ENCODE measurements around the gene BRINP3.

BRINP3 gene

GRCh38 chr1:190101756-190102155 lies 375.9 kb downstream of the BRINP3 start:
- Histone ChIP-seq H3K4me3 (ENCODE audit: low read depth, low read length) (no peak overlapping the region), H3K9me3 (ENCODE audit: control insufficient read depth, insufficient read depth, low read length) (no peaks in the 10 kb centered on the region), H3K9ac (ENCODE audit: low read depth, low read length) (no peak overlapping the region), H3K36me3 (ENCODE audit: control insufficient read depth, insufficient read depth, low read length) (no peaks in the 10 kb centered on the region), H3K27me3 (ENCODE audit: control insufficient read depth, insufficient read depth, low read length) (no peaks in the 10 kb centered on the region), H3K4me1 (ENCODE audit: control insufficient read depth, insufficient read depth, low read length) (no peaks in the 10 kb centered on the region)

DNA sequence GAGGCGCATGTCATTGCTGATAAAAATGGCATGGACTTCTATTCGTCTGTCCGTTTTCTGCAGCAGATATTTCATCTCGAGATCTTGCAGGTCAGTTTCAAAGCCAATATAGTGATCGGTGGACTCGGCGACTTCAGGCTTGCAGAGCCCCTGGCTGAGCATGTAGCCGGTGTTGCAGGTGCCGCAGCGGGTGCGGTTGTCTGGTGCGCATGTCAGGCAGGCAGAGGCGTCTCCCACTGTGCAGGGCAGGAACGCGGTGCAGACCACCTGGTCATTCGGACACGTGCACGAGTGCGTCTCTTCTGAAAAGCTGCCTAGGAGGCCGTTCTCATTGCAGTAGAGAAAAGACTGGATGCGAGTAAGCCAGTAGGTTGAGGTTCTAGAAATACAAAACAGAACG lies 378.9 kb downstream of the BRINP3 start:
- no peaks in the 10 kb centered on the region for H3K36me3 ChIP-seq (ENCODE audit: control insufficient read depth, insufficient read depth, low read length)

DNA sequence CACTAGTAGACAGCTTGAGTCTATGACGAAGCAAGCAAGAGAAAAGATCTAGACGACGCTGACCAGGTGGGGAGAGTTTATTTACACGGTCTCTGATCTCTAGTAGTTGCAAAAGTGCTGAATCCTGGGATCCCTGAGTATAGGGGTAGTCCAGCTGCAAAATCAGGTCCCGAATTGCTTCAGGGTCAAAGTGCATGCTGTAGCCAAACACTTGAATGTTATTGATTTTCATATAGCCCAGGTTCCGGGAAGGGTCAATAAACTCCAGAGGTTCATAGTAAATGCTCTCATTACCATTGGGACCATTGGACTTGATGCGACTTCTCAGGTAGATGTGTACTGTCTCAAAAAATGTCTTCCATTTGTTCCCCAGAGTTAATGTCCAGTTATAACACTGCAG lies 379.6 kb downstream of the BRINP3 start:
- Histone ChIP-seq H3K9me3 (ENCODE audit: control insufficient read depth, insufficient read depth, low read length) (no peaks in the 10 kb centered on the region), H3K4me1 (ENCODE audit: control insufficient read depth, insufficient read depth, low read length) (no peaks in the 10 kb centered on the region), H3K4me3 (ENCODE audit: low read depth, low read length) (no peak overlapping the region), H3K9ac (ENCODE audit: low read depth, low read length) (no peak overlapping the region), H3K27me3 (ENCODE audit: control insufficient read depth, insufficient read depth, low read length) (no peaks in the 10 kb centered on the region), H3K36me3 (ENCODE audit: control insufficient read depth, insufficient read depth, low read length) (no peaks in the 10 kb centered on the region)

More for the DNA sequence above, 378.9 kb downstream of the BRINP3 start:
- Histone ChIP-seq H3K4me1 (ENCODE audit: control insufficient read depth, insufficient read depth, low read length) (no peaks in the 10 kb centered on the region), H3K9me3 (ENCODE audit: control insufficient read depth, insufficient read depth, low read length) (no peaks in the 10 kb centered on the region), H3K27me3 (ENCODE audit: control insufficient read depth, insufficient read depth, low read length) (no peaks in the 10 kb centered on the region), H3K9ac (ENCODE audit: low read depth, low read length) (no peak overlapping the region), H3K4me3 (ENCODE audit: low read depth, low read length) (no peak overlapping the region)

- no peaks in the 10 kb centered on the region for H3K9me3 ChIP-seq (ENCODE audit: control insufficient read depth, insufficient read depth, low read length)
- no peaks in the 10 kb centered on the region for H3K36me3 ChIP-seq (ENCODE audit: control insufficient read depth, insufficient read depth, low read length)
- H3K9ac ChIP-seq (ENCODE audit: low read depth, low read length), result no peak overlapping the region
- H3K4me3 ChIP-seq (ENCODE audit: low read depth, low read length), result no peak overlapping the region
- H3K27me3 ChIP-seq (ENCODE audit: control insufficient read depth, insufficient read depth, low read length), result no peaks in the 10 kb centered on the region
- H3K4me1 ChIP-seq (ENCODE audit: control insufficient read depth, insufficient read depth, low read length), result no peaks in the 10 kb centered on the region
Measured at GRCh38 chr1:190095596-190095995, 382.1 kb downstream of the BRINP3 start.

- no peaks in the 10 kb centered on the region for H3K27me3 ChIP-seq (ENCODE audit: control insufficient read depth, insufficient read depth, low read length)
- no peak overlapping the region for H3K4me3 ChIP-seq (ENCODE audit: low read depth, low read length)
- H3K9ac ChIP-seq (ENCODE audit: low read depth, low read length), result no peak overlapping the region
- H3K9me3 ChIP-seq (ENCODE audit: control insufficient read depth, insufficient read depth, low read length), result no peaks in the 10 kb centered on the region
- H3K36me3 ChIP-seq (ENCODE audit: control insufficient read depth, insufficient read depth, low read length), result no peaks in the 10 kb centered on the region
- no peaks in the 10 kb centered on the region for H3K4me1 ChIP-seq (ENCODE audit: control insufficient read depth, insufficient read depth, low read length)
Measured at GRCh38 chr1:190084552-190084951, 393.1 kb downstream of the BRINP3 start.

DNA sequence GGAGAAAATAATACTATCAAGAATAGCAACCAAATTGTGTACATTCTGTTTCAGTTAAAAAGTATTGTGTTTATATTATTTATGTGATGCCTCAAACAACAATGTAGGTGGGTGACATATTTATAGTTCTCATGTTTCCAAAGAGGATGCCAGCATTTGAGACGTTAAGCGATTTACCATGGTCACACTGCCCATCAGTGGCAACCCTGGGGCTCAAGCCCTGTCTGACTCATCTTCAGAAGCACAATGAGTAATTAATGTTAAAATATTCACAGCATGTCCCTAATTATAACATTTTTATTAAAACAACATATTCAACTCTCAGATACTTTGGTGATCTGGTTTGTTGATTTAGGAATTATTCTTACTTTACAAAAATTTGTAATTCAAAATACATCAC lies 409.4 kb downstream of the BRINP3 start:
- Histone ChIP-seq H3K27me3 (ENCODE audit: control insufficient read depth, insufficient read depth, low read length) (no peaks in the 10 kb centered on the region), H3K36me3 (ENCODE audit: control insufficient read depth, insufficient read depth, low read length) (no peaks in the 10 kb centered on the region), H3K9me3 (ENCODE audit: control insufficient read depth, insufficient read depth, low read length) (no peaks in the 10 kb centered on the region), H3K9ac (ENCODE audit: low read depth, low read length) (no peak overlapping the region), H3K4me3 (ENCODE audit: low read depth, low read length) (no peak overlapping the region), H3K4me1 (ENCODE audit: control insufficient read depth, insufficient read depth, low read length) (no peaks in the 10 kb centered on the region)

DNA sequence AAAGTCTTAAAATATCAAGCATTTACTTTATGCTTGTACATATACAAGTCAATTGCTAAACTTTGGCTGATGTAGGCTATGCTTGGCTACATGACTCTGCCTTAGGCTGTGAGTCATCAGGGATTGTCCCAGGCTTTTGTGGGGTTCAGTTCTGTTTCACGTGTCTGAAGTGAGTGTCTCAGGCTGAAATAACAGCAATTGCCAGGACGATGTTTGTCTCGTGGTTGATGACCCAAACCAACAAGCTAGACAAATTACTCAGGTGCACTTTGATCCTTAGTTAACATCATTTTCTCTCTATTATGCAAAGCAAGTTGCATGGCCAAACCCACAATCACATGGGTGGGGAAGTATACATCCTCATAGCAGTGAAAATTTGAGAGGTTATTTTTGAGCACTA lies 410.1 kb downstream of the BRINP3 start:
- Histone ChIP-seq H3K4me3 (ENCODE audit: low read depth, low read length) (no peak overlapping the region), H3K9ac (ENCODE audit: low read depth, low read length) (no peak overlapping the region), H3K9me3 (ENCODE audit: control insufficient read depth, insufficient read depth, low read length) (no peaks in the 10 kb centered on the region), H3K36me3 (ENCODE audit: control insufficient read depth, insufficient read depth, low read length) (no peaks in the 10 kb centered on the region), H3K4me1 (ENCODE audit: control insufficient read depth, insufficient read depth, low read length) (no peaks in the 10 kb centered on the region), H3K27me3 (ENCODE audit: control insufficient read depth, insufficient read depth, low read length) (no peaks in the 10 kb centered on the region)

GRCh38 chr1:190066011-190066410 lies 411.7 kb downstream of the BRINP3 start:
- Histone ChIP-seq H3K9ac (ENCODE audit: low read depth, low read length) (no peak overlapping the region), H3K4me3 (ENCODE audit: low read depth, low read length) (no peak overlapping the region), H3K9me3 (ENCODE audit: control insufficient read depth, insufficient read depth, low read length) (no peaks in the 10 kb centered on the region), H3K36me3 (ENCODE audit: control insufficient read depth, insufficient read depth, low read length) (no peaks in the 10 kb centered on the region), H3K4me1 (ENCODE audit: control insufficient read depth, insufficient read depth, low read length) (no peaks in the 10 kb centered on the region), H3K27me3 (ENCODE audit: control insufficient read depth, insufficient read depth, low read length) (no peaks in the 10 kb centered on the region)

DNA sequence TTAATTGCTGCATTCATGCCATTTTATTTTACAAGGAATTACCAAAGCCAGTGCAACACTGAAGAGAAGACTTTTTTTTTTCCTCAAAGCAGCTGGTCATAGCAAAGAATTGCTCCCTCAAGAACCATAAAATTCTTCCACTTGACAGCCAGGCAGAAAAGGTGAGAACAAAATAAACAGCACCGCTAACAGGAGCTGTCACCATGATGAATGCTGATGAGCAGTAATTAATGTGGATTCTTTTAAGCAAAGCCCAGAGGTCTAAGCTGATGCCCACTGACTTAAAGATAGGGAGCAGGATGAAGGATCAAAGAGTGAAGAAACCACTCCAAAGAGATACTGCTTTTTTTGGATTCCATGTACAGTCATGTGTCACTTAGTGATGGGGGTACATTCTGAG lies 428.4 kb downstream of the BRINP3 start:
- Histone ChIP-seq H3K27me3 (ENCODE audit: control insufficient read depth, insufficient read depth, low read length) (no peaks in the 10 kb centered on the region), H3K9me3 (ENCODE audit: control insufficient read depth, insufficient read depth, low read length) (no peaks in the 10 kb centered on the region), H3K36me3 (ENCODE audit: control insufficient read depth, insufficient read depth, low read length) (no peaks in the 10 kb centered on the region), H3K4me3 (ENCODE audit: low read depth, low read length) (no peak overlapping the region), H3K4me1 (ENCODE audit: control insufficient read depth, insufficient read depth, low read length) (no peaks in the 10 kb centered on the region), H3K9ac (ENCODE audit: low read depth, low read length) (no peak overlapping the region)
